Cardiac muscle cell (in vitro differentiated cells and primary cell): ENCODE data around the gene ANKRD12. TPM values are rescaled to one million over a fixed set of nuclear protein-coding genes. Genes with fewer than 3 reads are reported as not detected.
"Not testable (repeated sequence)": the region's sequence is repeated elsewhere in the genome, so short reads cannot be mapped to it uniquely, and the experiment has no call there.

Source experiments
- DNase-seq, 2 donors: peaks; one replicate each; pipeline versions ENCODE4 v3.0.0 to v3.0.0-alpha.2; 2010 to 2017; ENCODE audit warnings: low read depth in 1 of 2, low spot score in 1 of 2
- H3K27ac ChIP-seq: fragments of 200-600 bp; sonication (generic); 2 replicates; pipeline ENCODE4 v1.5.1; 2016
- H3K27me3 ChIP-seq: fragments of 200-600 bp; sonication (generic); 2 replicates; pipeline ENCODE4 v1.6.0; 2016; ENCODE audit warnings: control low read depth
- H3K36me3 ChIP-seq: fragments of 200-600 bp; sonication (generic); 2 replicates; pipeline ENCODE4 v1.5.1; 2016; ENCODE audit warnings: control low read depth
- H3K4me1 ChIP-seq: fragments of 200-600 bp; sonication (generic); 2 replicates; pipeline ENCODE4 v1.8.1; 2017; ENCODE audit warnings: low read depth, mild to moderate bottlenecking, mixed run types
- H3K4me3 ChIP-seq: fragments of 200-600 bp; sonication (generic); 2 replicates; pipeline ENCODE4 v1.5.1; 2016; ENCODE audit warnings: mild to moderate bottlenecking
- H3K9me3 ChIP-seq: fragments of 200-600 bp; sonication (generic); 2 replicates; pipeline ENCODE4 v1.5.1; 2017; ENCODE audit warnings: low read depth, mild to moderate bottlenecking, control low read depth
- CTCF ChIP-seq: IDR thresholded peaks from 2 replicates; pipeline ENCODE4 v1.5.1; 2012; ENCODE audit warnings: low read depth, mild to moderate bottlenecking, low read length
- polyA plus RNA-seq: library from polyadenylated mRNA; unstranded; fragments of >200 nt; fragmentation: Nextera tagmentation; extraction: Ambion mirVana; gene quantifications from 2 replicates; pipeline ENCODE4 v1.2.1, GENCODE V29; 2016
- total RNA-seq: library from RNA; depleted of rRNA; stranded (reverse); fragments of >200 nt; gene quantifications from 2 replicates; pipeline ENCODE4 v1.2.3, GENCODE V29; 2016

The ANKRD12 gene
- total RNA-seq (12.6 and 88.8 TPM in 2 replicates), polyA plus RNA-seq (21.5 and 47.8 TPM in 2 replicates)

- peak; percentile 95 to 99 for DNase-seq
- TF ChIP-seq CTCF: no peak
- Histone ChIP-seq H3K27me3 (no peaks in the 10 kb centered on the region), H3K4me1 (no peaks in the 10 kb centered on the region), H3K4me3 (peak within 1 kb of the TSS; percentile 50), H3K9me3 (no peaks in the 10 kb centered on the region), H3K27ac (peak within 1 kb of the TSS; percentile 94), H3K36me3 (peaks cover 17% of the 10 kb centered on the region)
These were observed at the start of gene ANKRD12 for GRCh38 chr18:9136315-9137155. Gene ANKRD12 (plus strand): TSS chr18:9136781. CDS start chr18:9182433, 45,652 bp downstream.

GRCh38 chr18:9087144-9087543 is 49.4 kb upstream of the ANKRD12 start:
- no peaks in the 10 kb centered on the region for H3K36me3 ChIP-seq
- no peak for DNase-seq
- no peaks in the 10 kb centered on the region for H3K9me3 ChIP-seq
- H3K4me1 ChIP-seq: no peaks in the 10 kb centered on the region
- H3K27ac ChIP-seq: no peak overlapping the region
- TF ChIP-seq CTCF: no peak
- H3K27me3 ChIP-seq: peaks cover 26% of the 10 kb centered on the region
- no peak overlapping the region for H3K4me3 ChIP-seq

GRCh38 chr18:9088252-9088651 is 48.3 kb upstream of the ANKRD12 start:
- Histone ChIP-seq H3K4me1 (no peaks in the 10 kb centered on the region), H3K9me3 (no peaks in the 10 kb centered on the region), H3K36me3 (no peaks in the 10 kb centered on the region), H3K4me3 (no peak overlapping the region), H3K27ac (no peak overlapping the region), H3K27me3 (peaks cover 15% of the 10 kb centered on the region)
- no peak for DNase-seq
- TF ChIP-seq CTCF: no peak

GRCh38 chr18:9088727-9089126 is 47.9 kb upstream of the ANKRD12 start:
- peaks cover 11% of the 10 kb centered on the region for H3K27me3 ChIP-seq
- H3K4me3 ChIP-seq, H3K27ac ChIP-seq, H3K36me3 ChIP-seq, DNase-seq, H3K4me1 ChIP-seq, H3K9me3 ChIP-seq: not testable (repeated sequence)

GRCh38 chr18:9090578-9090977 is 46.0 kb upstream of the ANKRD12 start:
- Histone ChIP-seq H3K27ac (no peak overlapping the region), H3K4me1 (no peaks in the 10 kb centered on the region), H3K27me3 (peaks cover 4% of the 10 kb centered on the region), H3K36me3 (no peaks in the 10 kb centered on the region), H3K4me3 (no peak overlapping the region), H3K9me3 (no peaks in the 10 kb centered on the region)
- no peak for TF ChIP-seq CTCF
- DNase-seq: no peak

GRCh38 chr18:9091066-9091476 is 45.5 kb upstream of the ANKRD12 start:
- Histone ChIP-seq H3K36me3 (no peaks in the 10 kb centered on the region), H3K4me3 (no peak overlapping the region), H3K27ac (no peak overlapping the region), H3K27me3 (peaks cover 4% of the 10 kb centered on the region), H3K4me1 (no peaks in the 10 kb centered on the region), H3K9me3 (no peaks in the 10 kb centered on the region)
- no peak for DNase-seq
- TF ChIP-seq CTCF: no peak
